Measurements from ENCODE around the gene NDUFS2. TPM values are rescaled to one million over a fixed set of nuclear protein-coding genes. Genes with fewer than 3 reads are reported as not detected.

The NDUFS2 gene
- total and polyA plus RNA-seq, 9 of the 15 experiments (the other 6 are each of a cell fraction or from before 2014, with no cell fraction given), result 70.0 to 176 (median 141) TPM

DNA sequence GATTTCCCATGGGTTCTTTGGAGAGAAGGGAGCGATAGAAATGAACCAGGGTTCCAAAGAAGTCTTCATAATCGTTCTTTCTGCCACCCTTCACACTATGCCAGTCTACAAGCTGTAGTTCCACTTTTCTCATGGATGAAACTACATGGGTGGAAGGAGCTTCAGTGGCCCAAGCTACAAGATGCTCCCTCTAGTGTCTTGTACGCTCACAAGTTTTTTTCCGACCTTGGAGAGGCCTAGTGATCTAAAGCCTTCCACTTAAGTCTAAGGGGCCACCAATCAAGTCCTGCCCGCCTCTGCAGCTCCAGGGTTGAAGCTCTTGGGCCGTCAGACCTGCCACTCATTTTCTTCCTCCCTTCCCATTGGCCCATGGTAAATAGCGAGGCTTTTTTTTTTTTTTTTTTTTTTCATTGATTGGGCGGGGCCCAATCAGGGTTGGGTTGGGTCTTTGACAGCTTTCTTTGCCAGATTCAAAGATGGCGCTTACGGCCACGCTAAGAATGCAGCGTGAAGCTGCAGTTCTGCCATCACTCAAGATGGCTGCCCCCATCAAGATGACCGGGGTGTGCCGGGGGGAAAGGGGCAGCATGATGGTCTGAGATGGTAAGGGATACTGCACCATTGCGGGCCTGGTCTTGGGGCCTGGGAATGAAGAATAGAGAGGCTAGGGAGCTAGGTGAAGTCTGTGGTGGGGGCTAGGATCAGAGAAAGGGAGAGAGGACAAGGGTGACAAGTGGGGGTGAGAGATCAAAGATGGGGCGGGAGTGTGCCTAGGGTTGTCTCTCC lies 23.6 kb downstream of the NDUFS2 start, which contains the start of gene TOMM40L (continued):
- TF ChIP-seq BRF1 (IDR thresholded peaks at IDR 0.05; ENCODE audit: borderline replicate concordance, extremely low read depth, insufficient read length) (no peak), MCM3 (IDR thresholded peaks at IDR 0.05) (no peak), BDP1 (IDR thresholded peaks at IDR 0.05; ENCODE audit: insufficient read depth, insufficient read length) (no peak), ZKSCAN8 (CRISPR knock-in tag; IDR thresholded peaks at IDR 0.05) (no peak), TBP (optimal IDR thresholded peaks at IDR 0.05; ENCODE audit: low read depth, low read length) (peak; percentile 55), PTTG1 (tag; IDR thresholded peaks at IDR 0.05; ENCODE audit: low read depth) (no peak), HMG20A (CRISPR knock-in tag; conservative IDR thresholded peaks at IDR 0.05) (no peak), NEUROD1 (IDR thresholded peaks at IDR 0.05; ENCODE audit: borderline replicate concordance, low read depth, low read length, partially characterized antibody) (peak; percentile 82), ZNF263 (CRISPR knock-in tag; IDR thresholded peaks at IDR 0.05; ENCODE audit: borderline replicate concordance) (0 out of 2 replicates have a peak, but pooled peaks have one; percentile 20), LARP7 (IDR thresholded peaks at IDR 0.05) (no peak), TFAM (CRISPR knock-in tag; conservative IDR thresholded peaks at IDR 0.05) (no peak), CEBPG (CRISPR knock-in tag; IDR thresholded peaks at IDR 0.05) (no peak), CEBPG (tag; conservative IDR thresholded peaks at IDR 0.05 in 1 of 2, IDR thresholded peaks at IDR 0.05 in 1 of 2) (no peak), FIP1L1 (IDR thresholded peaks at IDR 0.05; ENCODE audit: low read depth, low read length, poor library complexity, severe bottlenecking) (no peak), PHB (CRISPR knock-in tag; IDR thresholded peaks at IDR 0.05) (no peak), ZNF644 (tag; IDR thresholded peaks at IDR 0.05; ENCODE audit: low read depth) (peak; percentile 83), SMARCB1 (IDR thresholded peaks at IDR 0.05; ENCODE audit: insufficient read length, low read depth) (no peak), IRF2 (CRISPR knock-in tag; IDR thresholded peaks at IDR 0.05) (no peak), ZNF764 (CRISPR knock-in tag; IDR thresholded peaks at IDR 0.05; ENCODE audit: low read depth) (no peak), SNIP1 (IDR thresholded peaks at IDR 0.05; ENCODE audit: low read depth) (no peak), YBX1 (IDR thresholded peaks at IDR 0.05) (no peak)
- TF ChIP-seq, protein P1, sequence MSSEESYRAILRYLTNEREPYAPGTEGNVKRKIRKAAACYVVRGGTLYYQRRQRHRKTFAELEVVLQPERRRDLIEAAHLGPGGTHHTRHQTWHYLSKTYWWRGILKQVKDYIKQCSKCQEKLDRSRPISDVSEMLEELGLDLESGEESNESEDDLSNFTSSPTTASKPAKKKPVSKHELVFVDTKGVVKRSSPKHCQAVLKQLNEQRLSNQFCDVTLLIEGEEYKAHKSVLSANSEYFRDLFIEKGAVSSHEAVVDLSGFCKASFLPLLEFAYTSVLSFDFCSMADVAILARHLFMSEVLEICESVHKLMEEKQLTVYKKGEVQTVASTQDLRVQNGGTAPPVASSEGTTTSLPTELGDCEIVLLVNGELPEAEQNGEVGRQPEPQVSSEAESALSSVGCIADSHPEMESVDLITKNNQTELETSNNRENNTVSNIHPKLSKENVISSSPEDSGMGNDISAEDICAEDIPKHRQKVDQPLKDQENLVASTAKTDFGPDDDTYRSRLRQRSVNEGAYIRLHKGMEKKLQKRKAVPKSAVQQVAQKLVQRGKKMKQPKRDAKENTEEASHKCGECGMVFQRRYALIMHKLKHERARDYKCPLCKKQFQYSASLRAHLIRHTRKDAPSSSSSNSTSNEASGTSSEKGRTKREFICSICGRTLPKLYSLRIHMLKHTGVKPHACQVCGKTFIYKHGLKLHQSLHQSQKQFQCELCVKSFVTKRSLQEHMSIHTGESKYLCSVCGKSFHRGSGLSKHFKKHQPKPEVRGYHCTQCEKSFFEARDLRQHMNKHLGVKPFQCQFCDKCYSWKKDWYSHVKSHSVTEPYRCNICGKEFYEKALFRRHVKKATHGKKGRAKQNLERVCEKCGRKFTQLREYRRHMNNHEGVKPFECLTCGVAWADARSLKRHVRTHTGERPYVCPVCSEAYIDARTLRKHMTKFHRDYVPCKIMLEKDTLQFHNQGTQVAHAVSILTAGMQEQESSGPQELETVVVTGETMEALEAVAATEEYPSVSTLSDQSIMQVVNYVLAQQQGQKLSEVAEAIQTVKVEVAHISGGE (CRISPR knock-in tag; IDR thresholded peaks at IDR 0.05), result peak in 1 of 3 experiments; percentile 68; a peak in 2 of 6 replicates
- TF ChIP-seq, protein P2, sequence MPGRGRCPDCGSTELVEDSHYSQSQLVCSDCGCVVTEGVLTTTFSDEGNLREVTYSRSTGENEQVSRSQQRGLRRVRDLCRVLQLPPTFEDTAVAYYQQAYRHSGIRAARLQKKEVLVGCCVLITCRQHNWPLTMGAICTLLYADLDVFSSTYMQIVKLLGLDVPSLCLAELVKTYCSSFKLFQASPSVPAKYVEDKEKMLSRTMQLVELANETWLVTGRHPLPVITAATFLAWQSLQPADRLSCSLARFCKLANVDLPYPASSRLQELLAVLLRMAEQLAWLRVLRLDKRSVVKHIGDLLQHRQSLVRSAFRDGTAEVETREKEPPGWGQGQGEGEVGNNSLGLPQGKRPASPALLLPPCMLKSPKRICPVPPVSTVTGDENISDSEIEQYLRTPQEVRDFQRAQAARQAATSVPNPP (IDR thresholded peaks at IDR 0.05; ENCODE audit: borderline replicate concordance, insufficient read depth, insufficient read length), result no peak
